PFSK-1 (cell line): Measurements from ENCODE around the gene CRYBA4.

Experiments used
- FOXP2 ChIP-seq: optimal IDR thresholded peaks from 2 replicates; pipeline ENCODE3; 2011; ENCODE audit warnings: borderline replicate concordance, control low read depth, inconsistent platforms; ENCODE audit not compliant: insufficient read depth; ENCODE audit errors: extremely low read length, extremely low read depth
- POLR2AphosphoS5 ChIP-seq: IDR thresholded peaks from 2 replicates; pipeline ENCODE4 v1.6.1; 2012; ENCODE audit warnings: low read depth, mild to moderate bottlenecking, control low read depth, low read length, moderate library complexity
- REST ChIP-seq, 2 experiments: IDR thresholded peaks; 2 replicates each; pipeline versions ENCODE4 v1.6.1 to v1.8.0; 2011 to 2012; ENCODE audit warnings: low read depth in 2 of 2, low read length in 2 of 2, control low read depth in 1 of 2, inconsistent platforms in 1 of 2, mild to moderate bottlenecking in 1 of 2, moderate library complexity in 1 of 2; ENCODE audit not compliant: insufficient read depth in 1 of 2
- SIN3A ChIP-seq: IDR thresholded peaks from 2 replicates; pipeline ENCODE4 v1.6.1; 2012; ENCODE audit warnings: mild to moderate bottlenecking, low read length, moderate library complexity, borderline replicate concordance; ENCODE audit not compliant: insufficient read depth
- TAF1 ChIP-seq: IDR thresholded peaks from 2 replicates; pipeline ENCODE4 v1.6.1; 2012; ENCODE audit warnings: low read length, control low read depth, borderline replicate concordance; ENCODE audit not compliant: insufficient read depth

DNA sequence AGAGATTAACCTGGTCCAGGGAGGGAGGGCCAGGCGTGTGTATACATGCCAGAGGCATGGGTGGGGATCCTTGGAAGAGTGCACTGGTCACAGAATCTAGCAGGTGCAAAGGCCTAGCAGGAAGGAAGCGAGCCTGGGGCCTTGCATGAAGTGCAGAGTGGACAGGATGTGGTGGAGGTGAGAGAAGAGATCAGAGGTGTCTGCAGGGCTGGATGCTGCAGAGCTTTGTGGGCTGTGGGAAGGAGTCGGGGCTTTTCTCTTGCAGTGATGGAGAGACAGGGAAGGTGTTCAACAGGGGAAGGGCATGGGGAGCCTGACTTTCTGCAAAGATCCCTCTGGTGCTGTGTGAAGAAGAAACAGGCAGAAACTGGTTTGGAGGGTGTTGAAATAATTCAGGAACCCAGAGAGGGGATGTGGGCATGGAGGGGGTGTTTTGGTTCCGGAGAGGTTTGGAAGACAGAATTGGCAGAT lies 29.3 kb upstream of the CRYBA4 start:
- TF ChIP-seq SIN3A: no peak
- TF ChIP-seq REST (IDR thresholded peaks at IDR 0.05; ENCODE audit: insufficient read depth in 1 of 2, low read depth in 2 of 2, low read length in 2 of 2): no peak
- TF ChIP-seq TAF1: no peak
- no peak for TF ChIP-seq POLR2AphosphoS5
- no peak for TF ChIP-seq FOXP2
